ENCODE results near the gene SH3GL3. TPM values are rescaled to one million over a fixed set of nuclear protein-coding genes. Genes with fewer than 3 reads are reported as not detected.

Gene SH3GL3
- total RNA-seq, 1 donor from 2014 or later, result 2.8 TPM

GRCh38 chr15:83643201-83643600, 196.1 kb downstream of the SH3GL3 start:
- Mint-ChIP-seq H3K36me3 (ENCODE audit: unreplicated experiment) (peaks cover 14% of the 10 kb centered on the region), H3K9me3 (ENCODE audit: unreplicated experiment) (peaks cover 3% of the 10 kb centered on the region), H3K27ac (ENCODE audit: unreplicated experiment) (no peak overlapping the region), H3K4me3 (ENCODE audit: unreplicated experiment) (no peak overlapping the region), H3K4me1 (ENCODE audit: low read depth, unreplicated experiment) (no peaks in the 10 kb centered on the region), H3K27me3 (ENCODE audit: unreplicated experiment) (peaks cover 1% of the 10 kb centered on the region)
- DNase-seq, result no peak
- no peak for TF ChIP-seq CTCF (IDR thresholded peaks at IDR 0.05; ENCODE audit: partially characterized antibody, unreplicated experiment)

GRCh38 chr15:83644439-83644838, 197.3 kb downstream of the SH3GL3 start:
- H3K27ac Mint-ChIP-seq (ENCODE audit: unreplicated experiment), result no peak overlapping the region
- peaks cover 1% of the 10 kb centered on the region for H3K27me3 Mint-ChIP-seq (ENCODE audit: unreplicated experiment)
- TF ChIP-seq CTCF (IDR thresholded peaks at IDR 0.05; ENCODE audit: partially characterized antibody, unreplicated experiment), result no peak
- peaks cover 3% of the 10 kb centered on the region for H3K9me3 Mint-ChIP-seq (ENCODE audit: unreplicated experiment)
- no peak overlapping the region for H3K4me3 Mint-ChIP-seq (ENCODE audit: unreplicated experiment)
- DNase-seq, result no peak
- H3K36me3 Mint-ChIP-seq (ENCODE audit: unreplicated experiment), result peaks cover 14% of the 10 kb centered on the region
- H3K4me1 Mint-ChIP-seq (ENCODE audit: low read depth, unreplicated experiment), result no peaks in the 10 kb centered on the region

- Mint-ChIP-seq H3K4me1 (ENCODE audit: low read depth, unreplicated experiment) (no peaks in the 10 kb centered on the region), H3K4me3 (ENCODE audit: unreplicated experiment) (no peak overlapping the region), H3K27me3 (ENCODE audit: unreplicated experiment) (peaks cover 13% of the 10 kb centered on the region), H3K9me3 (ENCODE audit: unreplicated experiment) (no peaks in the 10 kb centered on the region), H3K36me3 (ENCODE audit: unreplicated experiment) (no peaks in the 10 kb centered on the region), H3K27ac (ENCODE audit: unreplicated experiment) (no peak overlapping the region)
- TF ChIP-seq CTCF (IDR thresholded peaks at IDR 0.05; ENCODE audit: partially characterized antibody, unreplicated experiment), result no peak
- no peak for DNase-seq
These were observed 203.7 kb downstream of the SH3GL3 start for GRCh38 chr15:83650831-83651230.

- no peaks in the 10 kb centered on the region for H3K9me3 Mint-ChIP-seq (ENCODE audit: unreplicated experiment)
- TF ChIP-seq CTCF (IDR thresholded peaks at IDR 0.05; ENCODE audit: partially characterized antibody, unreplicated experiment), result no peak
- no peak overlapping the region for H3K27ac Mint-ChIP-seq (ENCODE audit: unreplicated experiment)
- DNase-seq, result no peak
- H3K36me3 Mint-ChIP-seq (ENCODE audit: unreplicated experiment), result no peaks in the 10 kb centered on the region
- H3K4me1 Mint-ChIP-seq (ENCODE audit: low read depth, unreplicated experiment), result no peaks in the 10 kb centered on the region
- no peak overlapping the region for H3K4me3 Mint-ChIP-seq (ENCODE audit: unreplicated experiment)
- H3K27me3 Mint-ChIP-seq (ENCODE audit: unreplicated experiment), result peaks cover 15% of the 10 kb centered on the region
These were observed 204.4 kb downstream of the SH3GL3 start for GRCh38 chr15:83651541-83651940.

- no peak for DNase-seq
- no peak for TF ChIP-seq CTCF (IDR thresholded peaks at IDR 0.05; ENCODE audit: partially characterized antibody, unreplicated experiment)
- Mint-ChIP-seq H3K27ac (ENCODE audit: unreplicated experiment) (no peak overlapping the region), H3K4me3 (ENCODE audit: unreplicated experiment) (no peak overlapping the region), H3K9me3 (ENCODE audit: unreplicated experiment) (no peaks in the 10 kb centered on the region), H3K4me1 (ENCODE audit: low read depth, unreplicated experiment) (no peaks in the 10 kb centered on the region), H3K36me3 (ENCODE audit: unreplicated experiment) (no peaks in the 10 kb centered on the region), H3K27me3 (ENCODE audit: unreplicated experiment) (peaks cover 16% of the 10 kb centered on the region)
These were observed 205.6 kb downstream of the SH3GL3 start for GRCh38 chr15:83652626-83653204.

Measured in glutamatergic neuron (in vitro differentiated cells).